Sigmoid colon (tissue), 4 donors: ENCODE measurements around the gene LHX3.

ENCODE experiments used
- CTCF ChIP-seq, 4 experiments: fragments of 450-650 bp in 3 of 4; fragments of 200-600 bp in 1 of 4; IDR thresholded peaks; one replicate each; pipeline ENCODE4 v1.5.1; 2016 to 2019; ENCODE audit warnings: antibody characterized with exemption in 4 of 4, mild to moderate bottlenecking in 3 of 4, moderate library complexity in 2 of 4
- POLR2A ChIP-seq, 2 donors: fragments of 450-650 bp; IDR thresholded peaks; one replicate each; pipeline ENCODE4 v1.6.1; 2016; ENCODE audit warnings: antibody characterized with exemption in 2 of 2, mild to moderate bottlenecking in 2 of 2, moderate library complexity in 2 of 2
- POLR2AphosphoS5 ChIP-seq, 4 donors: sonication (generic); formaldehyde crosslinking; IDR thresholded peaks; one replicate each; pipeline ENCODE4 v1.6.1; 2017; ENCODE audit warnings: antibody characterized with exemption in 4 of 4

DNA sequence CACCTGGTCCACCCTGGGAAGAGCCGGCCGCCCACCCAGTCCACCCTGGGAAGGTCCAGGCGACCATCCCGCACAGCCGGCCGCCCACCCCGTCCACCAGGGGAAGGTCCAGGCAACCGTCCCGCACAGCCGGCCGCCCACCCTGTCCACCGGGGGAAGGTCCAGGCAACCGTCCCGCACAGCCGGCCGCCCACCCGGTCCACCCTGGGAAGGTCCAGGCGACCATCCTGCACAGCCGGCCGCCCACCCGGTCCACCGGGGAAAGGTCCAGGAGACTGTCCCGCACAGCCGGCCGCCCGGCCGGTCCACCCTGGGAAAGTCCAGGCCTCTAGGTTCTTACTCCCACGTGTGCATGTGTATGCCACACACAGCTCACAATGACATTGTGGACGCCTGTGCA lies 47.4 kb upstream of the LHX3 start:
- TF ChIP-seq CTCF (IDR thresholded peaks at IDR 0.05) (no peak), POLR2AphosphoS5 (IDR thresholded peaks at IDR 0.05) (no peak), POLR2A (IDR thresholded peaks at IDR 0.05) (no peak)
